ENCODE results near the gene RHBDD1.
A peak's percentile ranks its signal among the peaks of the same experiment; 100 is the strongest.

The RHBDD1 gene

DNA sequence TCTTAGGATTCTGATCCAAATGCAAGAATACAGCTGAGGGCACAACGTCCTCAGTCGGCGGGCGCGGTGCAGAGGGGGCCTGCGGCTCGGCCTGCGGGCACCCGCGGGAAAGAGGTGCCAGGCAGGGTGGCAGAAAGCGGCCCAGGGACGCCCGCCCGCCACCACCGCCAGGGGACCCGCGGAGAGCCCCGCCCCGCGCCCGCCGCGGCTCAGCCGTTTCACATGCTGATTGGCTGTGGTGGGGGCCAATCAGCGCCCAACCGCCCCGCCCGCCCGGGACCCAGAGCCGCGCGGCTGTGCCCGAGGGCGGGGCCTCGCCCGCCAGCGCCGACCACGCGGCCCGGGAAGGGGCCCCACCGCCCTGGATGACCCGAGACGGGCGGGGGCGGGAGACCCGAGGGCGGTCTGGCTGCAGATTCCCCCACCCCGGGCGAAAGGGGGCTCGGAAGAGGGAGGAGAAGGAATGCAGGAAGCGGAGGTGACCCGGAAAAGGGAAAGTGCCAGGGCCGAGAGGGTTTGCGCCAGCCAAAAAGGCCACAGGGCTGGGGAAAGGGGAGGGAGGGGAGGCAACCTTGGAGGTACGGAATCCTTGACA is 44.3 kb upstream of the RHBDD1 start:
- peak overlapping the region; percentile 91 for H3K4me2 ChIP-seq (ENCODE audit: low read depth, low read length, poor library complexity, severe bottlenecking)
- TF ChIP-seq EZH2phosphoT487 (IDR thresholded peaks at IDR 0.05; ENCODE audit: borderline replicate concordance) = no peak
- peak; percentile 17; the same call in 1 of the 2 replicates for TF ChIP-seq CTCF (conservative IDR thresholded peaks at IDR 0.05; ENCODE audit: low read length)
- H3K4me1 ChIP-seq (ENCODE audit: insufficient read depth, low read length, poor library complexity, severe bottlenecking) = peaks cover 38% of the 10 kb centered on the region
- H3K9me3 ChIP-seq (ENCODE audit: insufficient read depth, low read depth, low read length) = no peaks in the 10 kb centered on the region
- H3K4me3 ChIP-seq (ENCODE audit: low read length, poor library complexity, severe bottlenecking) = peak overlapping the region; percentile 90
- no peaks in the 10 kb centered on the region for H3K27me3 ChIP-seq (ENCODE audit: insufficient read depth, low read length, poor library complexity, severe bottlenecking)
- no peaks in the 10 kb centered on the region for H3K9me2 ChIP-seq (replicated peaks; ENCODE audit: low read depth, low read length)
- H3K79me2 ChIP-seq (ENCODE audit: insufficient read depth, low read length) = peaks cover 15% of the 10 kb centered on the region
- H4K20me1 ChIP-seq (ENCODE audit: insufficient read depth, low read length, poor library complexity, severe bottlenecking) = no peaks in the 10 kb centered on the region
- peaks cover 6% of the 10 kb centered on the region; the same call in 1 of the 2 replicates for H3F3A ChIP-seq (ENCODE audit: low read depth)
- H3K9ac ChIP-seq (ENCODE audit: low read depth, low read length, poor library complexity, severe bottlenecking) = peak overlapping the region; percentile 88
- H2AFZ ChIP-seq (ENCODE audit: low read length) = peak overlapping the region; percentile 93
- no peaks in the 10 kb centered on the region for H3K36me3 ChIP-seq (ENCODE audit: insufficient read depth, low read length)

DNA sequence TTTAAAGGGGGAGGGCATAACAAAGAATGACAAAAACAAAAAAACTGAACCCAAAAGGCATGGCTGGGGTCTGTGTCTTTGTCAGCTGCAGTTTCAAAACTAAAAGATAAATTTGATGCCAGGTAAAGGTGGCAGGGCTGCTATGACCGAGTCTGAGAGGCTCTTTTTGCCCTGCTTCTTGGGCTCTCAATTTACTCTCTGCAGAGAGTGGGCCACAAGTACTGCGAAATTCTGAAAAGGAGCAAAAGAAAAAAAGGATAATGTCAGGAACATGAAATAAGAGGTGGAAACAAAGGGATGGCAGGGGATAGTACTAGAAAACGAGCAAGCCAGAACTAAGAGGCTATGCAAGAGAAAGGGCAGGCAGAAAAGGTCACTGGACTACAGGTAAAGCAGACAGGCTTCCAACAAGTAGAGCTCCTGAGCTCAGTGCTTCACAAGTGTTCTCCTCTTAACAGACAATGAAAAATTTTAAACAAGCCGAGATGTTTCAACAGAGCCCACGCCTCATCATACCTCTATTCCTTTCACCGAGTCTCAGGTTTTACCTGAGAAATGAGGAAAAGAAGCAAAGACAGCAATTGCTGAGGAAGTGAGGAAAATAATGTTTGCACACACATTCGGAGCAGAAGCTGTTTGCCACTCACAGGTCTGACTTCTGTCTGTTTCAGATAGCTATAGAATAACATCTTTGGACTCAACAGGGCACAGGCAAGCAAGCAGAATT is 43.5 kb upstream of the RHBDD1 start:
- Histone ChIP-seq H2AFZ (ENCODE audit: low read length) (peak overlapping the region; percentile 93), H4K20me1 (ENCODE audit: insufficient read depth, low read length, poor library complexity, severe bottlenecking) (no peaks in the 10 kb centered on the region), H3K4me1 (ENCODE audit: insufficient read depth, low read length, poor library complexity, severe bottlenecking) (peaks cover 38% of the 10 kb centered on the region), H3K79me2 (ENCODE audit: insufficient read depth, low read length) (peaks cover 15% of the 10 kb centered on the region), H3F3A (ENCODE audit: low read depth) (peaks cover 6% of the 10 kb centered on the region; the same call in 1 of the 2 replicates), H3K4me2 (ENCODE audit: low read depth, low read length, poor library complexity, severe bottlenecking) (peak overlapping the region; percentile 87), H3K9me2 (replicated peaks; ENCODE audit: low read depth, low read length) (no peaks in the 10 kb centered on the region), H3K4me3 (ENCODE audit: low read length, poor library complexity, severe bottlenecking) (peak overlapping the region; percentile 90), H3K9me3 (ENCODE audit: insufficient read depth, low read depth, low read length) (no peaks in the 10 kb centered on the region), H3K9ac (ENCODE audit: low read depth, low read length, poor library complexity, severe bottlenecking) (peak overlapping the region; percentile 88), H3K36me3 (ENCODE audit: insufficient read depth, low read length) (no peaks in the 10 kb centered on the region), H3K27me3 (ENCODE audit: insufficient read depth, low read length, poor library complexity, severe bottlenecking) (no peaks in the 10 kb centered on the region)
- TF ChIP-seq CTCF (conservative IDR thresholded peaks at IDR 0.05; ENCODE audit: low read length) (no peak), EZH2phosphoT487 (IDR thresholded peaks at IDR 0.05; ENCODE audit: borderline replicate concordance) (no peak)

DNA sequence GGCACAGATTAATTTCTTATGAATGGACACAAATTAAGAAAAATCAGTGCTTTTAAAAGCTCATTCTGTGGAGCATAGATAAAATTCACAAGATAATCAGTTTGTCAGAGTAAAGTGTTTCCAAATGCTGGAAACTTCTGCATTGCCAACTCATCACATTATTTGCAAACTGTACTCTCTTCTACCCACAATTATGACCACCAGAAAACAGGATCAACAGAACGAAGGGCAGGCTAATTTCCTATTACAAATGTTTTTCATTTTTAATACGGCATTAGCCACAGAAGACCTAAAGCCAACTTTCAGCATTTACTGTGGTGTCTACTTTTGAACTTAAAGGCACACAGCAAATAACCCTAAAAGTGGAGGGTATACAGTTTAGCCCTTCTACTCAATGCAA is 42.2 kb upstream of the RHBDD1 start:
- Histone ChIP-seq H3K36me3 (ENCODE audit: insufficient read depth, low read length) (no peaks in the 10 kb centered on the region), H2AFZ (ENCODE audit: low read length) (no peak overlapping the region), H3K9ac (ENCODE audit: low read depth, low read length, poor library complexity, severe bottlenecking) (peak overlapping the region; percentile 8), H3K79me2 (ENCODE audit: insufficient read depth, low read length) (peaks cover 15% of the 10 kb centered on the region), H3K9me2 (replicated peaks; ENCODE audit: low read depth, low read length) (no peaks in the 10 kb centered on the region), H3K9me3 (ENCODE audit: insufficient read depth, low read depth, low read length) (no peaks in the 10 kb centered on the region), H3K4me3 (ENCODE audit: low read length, poor library complexity, severe bottlenecking) (no peak overlapping the region), H3F3A (ENCODE audit: low read depth) (peaks cover 6% of the 10 kb centered on the region; the same call in 1 of the 2 replicates), H3K4me2 (ENCODE audit: low read depth, low read length, poor library complexity, severe bottlenecking) (peak overlapping the region; percentile 87), H3K4me1 (ENCODE audit: insufficient read depth, low read length, poor library complexity, severe bottlenecking) (peaks cover 38% of the 10 kb centered on the region), H4K20me1 (ENCODE audit: insufficient read depth, low read length, poor library complexity, severe bottlenecking) (no peaks in the 10 kb centered on the region), H3K27me3 (ENCODE audit: insufficient read depth, low read length, poor library complexity, severe bottlenecking) (no peaks in the 10 kb centered on the region)
- TF ChIP-seq CTCF (conservative IDR thresholded peaks at IDR 0.05; ENCODE audit: low read length) (no peak), EZH2phosphoT487 (IDR thresholded peaks at IDR 0.05; ENCODE audit: borderline replicate concordance) (no peak)
